SK-N-DZ (cell line): Measurements from ENCODE around the gene CTSF.
A peak's percentile ranks its signal among the peaks of the same experiment; 100 is the strongest.
"Not testable (repeated sequence)": the region's sequence is repeated elsewhere in the genome, so short reads cannot be mapped to it uniquely, and the experiment has no call there.

Experiments used
- DNase-seq: peaks from one replicate; pipeline ENCODE4 v3.0.0-alpha.2; 2015; ENCODE audit warnings: low spot score

Gene CTSF

GRCh38 chr11:66589996-66590675 lies 21.7 kb upstream of the CTSF start:
- no peak for DNase-seq

DNA sequence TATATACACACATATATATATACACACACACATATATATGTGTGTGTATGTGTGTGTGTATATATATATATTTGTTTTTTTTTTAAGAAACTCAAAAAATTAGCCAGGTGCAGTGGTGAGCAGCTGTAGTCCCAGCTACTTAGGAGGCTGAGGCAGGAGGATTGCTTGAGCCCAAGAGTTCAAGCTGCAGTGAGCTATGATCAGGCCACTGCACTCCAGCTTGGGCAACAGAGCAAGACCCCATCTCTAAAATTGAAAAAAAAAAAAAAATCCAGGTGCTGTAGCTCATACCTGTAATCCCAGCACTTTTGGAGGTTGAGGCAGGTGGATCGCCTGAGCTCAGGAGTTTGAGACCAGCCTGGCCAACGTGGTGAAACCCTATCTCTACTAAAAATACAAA lies 20.9 kb upstream of the CTSF start:
- not testable (repeated sequence) for DNase-seq

DNA sequence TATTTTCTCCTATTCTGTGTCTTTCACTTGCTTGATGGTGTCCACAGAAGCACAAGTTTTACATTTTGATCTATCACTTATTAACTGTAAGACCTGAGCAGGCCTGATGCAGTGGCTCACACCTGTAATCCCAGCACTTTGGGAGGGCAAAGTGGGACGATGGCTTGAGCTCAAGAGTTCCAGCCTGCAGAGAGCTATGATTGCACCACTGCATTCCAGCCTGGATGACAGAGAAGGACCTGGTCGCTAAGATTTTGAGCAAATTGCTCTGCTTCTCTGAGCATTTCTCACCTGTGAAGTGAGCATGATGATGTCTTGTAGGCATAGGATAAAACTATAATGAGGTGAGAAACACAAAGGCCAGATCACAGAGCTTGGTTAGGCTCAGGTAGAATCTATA lies 17.7 kb upstream of the CTSF start:
- DNase-seq = no peak

GRCh38 chr11:66585447-66585846 lies 17.0 kb upstream of the CTSF start:
- DNase-seq = not testable (repeated sequence)

DNA sequence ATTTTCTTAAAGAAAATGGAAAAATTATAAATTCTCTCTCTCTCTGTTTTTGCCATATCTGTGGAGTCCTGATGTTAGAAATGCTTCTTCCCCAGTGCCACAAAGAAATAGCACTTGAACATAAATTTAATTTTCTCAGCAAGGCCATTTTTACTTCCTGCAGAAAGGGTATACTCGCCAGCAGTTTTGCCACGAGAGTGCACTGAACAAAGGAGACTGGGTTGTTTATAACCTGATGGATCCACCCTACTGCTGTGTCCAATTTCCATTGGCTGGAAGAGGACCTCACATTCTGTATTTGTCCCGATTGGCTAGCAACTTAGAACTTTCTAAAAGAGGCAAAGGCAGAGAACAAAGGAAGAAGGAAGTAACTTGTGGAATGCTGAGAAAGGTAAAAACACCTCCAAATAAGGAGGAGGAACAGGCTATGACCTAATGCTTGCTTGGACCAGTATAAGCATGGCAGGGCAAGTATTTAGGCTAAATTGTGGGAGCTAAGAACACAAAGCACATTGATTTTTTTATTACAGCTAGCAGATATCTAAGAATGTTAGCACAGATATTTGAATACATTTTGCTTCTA lies 14.2 kb upstream of the CTSF start:
- DNase-seq = not testable (repeated sequence)

DNA sequence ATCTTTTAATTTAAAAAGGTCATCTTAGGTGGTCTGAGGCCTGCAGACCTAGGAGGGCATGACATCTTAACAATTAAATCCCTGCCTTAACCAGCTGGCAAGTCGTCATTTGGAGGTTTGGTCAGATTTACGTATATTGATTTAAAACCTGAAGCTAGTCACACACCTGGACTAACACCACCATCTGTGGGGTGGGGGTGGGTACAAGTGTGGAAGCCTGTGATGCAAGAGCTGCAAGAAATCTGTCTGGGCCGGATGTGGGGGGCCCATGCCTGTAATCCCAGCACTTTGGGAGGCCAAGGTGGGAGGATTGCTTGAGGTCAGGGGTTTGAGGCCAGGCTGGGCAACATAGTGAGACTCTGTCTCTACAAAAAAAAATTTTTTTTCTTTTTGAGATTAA lies 12.9 kb upstream of the CTSF start:
- DNase-seq = no peak

DNA sequence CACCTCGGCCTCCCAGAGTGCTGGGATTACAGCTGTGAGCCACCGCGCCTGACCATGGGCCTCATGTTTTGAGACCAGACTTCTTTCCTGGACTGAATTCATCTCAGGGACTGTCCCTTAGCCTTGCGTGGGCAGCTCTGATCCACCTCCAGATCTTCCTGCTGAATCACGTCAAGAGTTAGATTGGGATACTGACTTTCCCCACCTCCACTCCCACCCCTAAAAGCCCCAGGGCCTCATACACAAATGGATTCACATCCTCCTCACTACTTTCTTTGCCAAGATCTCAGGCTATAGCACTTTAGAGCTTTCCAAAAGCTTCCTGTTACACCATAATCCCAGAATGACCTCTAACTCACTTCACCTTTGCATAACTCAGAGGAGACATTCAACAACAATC lies 12.4 kb upstream of the CTSF start:
- no peak for DNase-seq

- peak; percentile 68 for DNase-seq
Observed at GRCh38 chr11:66579017-66579606, 10.7 kb upstream of the CTSF start.

DNA sequence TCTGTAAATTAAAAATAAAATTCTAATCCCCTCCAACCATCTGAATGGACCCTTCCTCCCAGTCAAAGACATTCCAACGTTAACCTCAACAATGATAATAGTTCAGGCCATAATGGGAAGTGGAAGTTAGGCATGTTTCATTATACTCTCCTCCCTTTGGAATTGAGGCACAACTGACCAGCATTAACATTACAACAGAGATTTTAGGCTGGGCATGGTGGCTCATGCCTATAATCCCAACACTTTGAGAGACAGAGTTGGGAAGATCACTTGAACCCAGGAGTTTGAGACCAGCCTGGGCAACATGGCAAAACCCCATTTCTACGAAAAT lies 2.4 kb upstream of the CTSF start:
- DNase-seq = no peak

GRCh38 chr11:66570079-66570849 lies 1.9 kb upstream of the CTSF start:
- no peak for DNase-seq

- no peak for DNase-seq
Observed at GRCh38 chr11:66569076-66569475, 670 bp upstream of the CTSF start.

DNA sequence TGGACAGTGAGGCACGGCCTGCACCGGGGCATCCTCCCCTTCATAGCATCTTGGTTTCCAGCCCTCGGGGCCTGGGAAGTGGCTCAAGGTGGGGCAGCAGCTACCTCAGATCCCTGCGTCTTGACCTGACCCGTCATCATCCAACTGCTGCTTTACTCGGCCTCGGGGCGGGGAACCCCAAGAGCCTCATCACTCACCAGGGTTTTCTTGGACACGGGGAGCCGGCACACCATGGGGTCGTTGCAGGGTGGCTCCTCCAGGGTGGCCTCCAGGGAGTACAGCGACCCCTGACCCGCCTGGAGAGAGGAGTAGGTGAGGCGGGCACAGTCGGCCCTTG lies 651 bp downstream of the CTSF start:
- DNase-seq = no peak

- no peak for DNase-seq
Observed at GRCh38 chr11:66566221-66566620, 2.2 kb downstream of the CTSF start.

DNA sequence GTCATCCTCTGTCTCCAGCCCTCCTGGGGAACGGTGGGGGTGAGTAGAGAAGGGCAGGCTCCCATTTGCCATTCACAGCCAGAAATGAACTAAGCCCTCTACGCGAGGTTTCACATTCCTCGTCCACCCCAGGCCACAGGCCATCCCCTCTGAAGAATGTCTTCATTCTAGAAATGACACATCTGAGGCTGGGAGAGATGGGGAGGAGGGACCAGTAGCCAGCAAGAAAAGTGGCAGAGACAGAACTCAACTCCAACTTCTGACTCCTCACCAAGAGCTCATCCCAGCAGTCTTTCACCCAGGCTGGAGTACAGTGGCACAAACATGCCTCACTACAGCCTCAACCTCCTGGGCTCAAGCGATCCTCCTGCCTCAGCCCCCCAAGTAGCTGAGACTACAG lies 3.4 kb downstream of the CTSF start:
- no peak for DNase-seq

DNA sequence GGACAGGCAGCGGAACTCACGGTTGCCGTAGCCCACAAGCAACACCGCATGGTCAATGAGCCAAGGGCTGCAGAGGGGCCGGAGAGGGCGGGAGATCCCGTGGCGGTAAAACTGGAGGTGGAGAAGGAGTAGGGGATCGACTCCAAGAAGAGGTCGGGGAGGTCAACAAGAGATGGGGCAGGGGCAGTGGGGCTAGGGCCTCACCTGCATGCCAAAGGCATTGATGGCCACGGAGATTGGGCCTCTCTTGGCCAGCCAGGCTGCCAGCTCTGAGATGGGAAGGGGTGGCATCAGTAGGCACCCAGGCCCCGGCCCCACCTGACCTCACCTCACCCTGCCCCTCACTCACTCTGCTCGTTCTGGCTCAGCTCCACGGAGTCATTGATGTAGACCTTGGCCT lies 3.9 kb downstream of the CTSF start:
- DNase-seq = no peak

- no peak for DNase-seq
Observed at GRCh38 chr11:66563832-66564231, 4.6 kb downstream of the CTSF start.

GRCh38 chr11:66562907-66563583 lies 5.4 kb downstream of the CTSF start:
- DNase-seq = no peak

GRCh38 chr11:66562275-66562674 lies 6.1 kb downstream of the CTSF start:
- no peak for DNase-seq

- DNase-seq = no peak
Observed at GRCh38 chr11:66561975-66562248, 6.5 kb downstream of the CTSF start.

DNA sequence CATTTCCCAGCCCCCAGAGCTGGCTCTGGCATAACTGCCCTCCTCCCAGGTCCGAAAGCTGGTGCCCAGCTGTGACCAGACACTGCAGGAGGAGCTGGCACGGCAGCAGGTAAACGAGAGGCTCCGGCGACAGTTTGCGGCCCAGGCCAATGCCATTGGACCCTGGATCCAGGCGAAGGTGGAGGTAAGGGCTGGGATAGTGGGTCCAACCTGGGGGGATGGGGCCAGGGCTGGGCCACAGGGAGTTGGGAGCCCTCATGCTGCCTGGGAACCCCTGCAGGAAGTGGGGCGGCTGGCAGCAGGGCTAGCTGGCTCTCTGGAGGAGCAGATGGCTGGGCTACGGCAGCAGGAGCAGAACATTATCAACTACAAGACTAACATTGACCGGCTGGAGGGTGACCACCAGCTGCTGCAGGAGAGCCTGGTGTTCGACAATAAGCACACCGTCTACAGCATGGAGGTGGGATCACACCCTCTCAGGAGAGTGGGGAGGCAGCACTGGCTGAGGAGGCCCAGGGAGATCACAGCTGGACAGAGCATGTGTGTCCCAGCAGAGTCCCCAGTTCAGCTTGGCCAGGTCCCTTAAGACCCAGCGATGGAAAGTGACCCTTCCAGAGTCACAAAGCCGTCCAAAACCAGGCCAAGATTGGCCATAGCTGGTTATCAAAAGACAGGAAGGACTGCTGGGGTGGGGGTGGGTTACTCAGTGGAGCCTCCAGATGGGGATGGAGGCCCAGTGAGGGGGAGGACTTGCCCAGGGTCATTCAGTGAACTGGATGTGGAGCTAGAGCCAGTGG lies 7.0 kb downstream of the CTSF start:
- DNase-seq = no peak

DNA sequence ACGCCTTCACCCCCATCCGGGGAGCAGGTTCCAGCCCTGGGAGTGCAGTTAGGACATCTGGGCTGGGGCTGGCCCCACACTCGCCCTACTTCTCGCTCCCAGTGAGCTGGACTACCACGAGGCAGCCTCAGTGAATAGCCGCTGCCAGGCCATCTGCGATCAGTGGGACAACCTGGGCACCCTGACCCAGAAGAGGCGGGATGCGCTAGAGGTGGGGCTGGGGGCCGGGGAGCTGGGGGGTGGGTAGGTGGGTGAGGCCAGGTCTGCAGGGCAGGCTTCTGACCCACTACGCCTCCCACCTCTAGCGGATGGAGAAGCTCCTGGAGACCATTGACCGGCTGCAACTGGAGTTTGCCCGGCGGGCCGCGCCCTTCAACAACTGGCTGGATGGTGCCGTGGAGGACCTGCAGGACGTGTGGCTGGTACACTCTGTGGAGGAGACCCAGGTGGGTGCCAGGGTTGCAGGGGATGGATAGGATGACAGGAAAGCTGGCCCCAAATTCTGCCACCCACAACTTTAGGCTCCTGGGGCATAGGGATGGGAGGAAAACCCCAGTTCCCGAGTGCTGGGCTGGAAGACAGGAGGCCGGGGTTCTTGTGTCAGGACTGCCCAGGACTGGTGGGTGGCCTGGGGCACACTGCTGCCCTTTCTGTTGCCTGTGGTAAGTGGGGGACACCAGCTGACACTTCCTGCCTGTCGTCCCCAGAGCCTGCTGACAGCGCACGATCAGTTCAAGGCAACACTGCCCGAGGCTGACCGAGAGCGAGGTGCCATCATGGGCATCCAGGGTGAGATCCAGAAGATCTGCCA lies 8.3 kb downstream of the CTSF start:
- DNase-seq = no peak
